OCI-LY1 (cell line): Measurements from ENCODE around the gene PLD2.

Experiments used
- CTCF ChIP-seq: fragments of 200-600 bp; sonication (generic), shearing (Covaris generic); IDR thresholded peaks from 2 replicates; pipeline ENCODE4 v1.5.1; 2017; ENCODE audit warnings: mild to moderate bottlenecking, antibody characterized with exemption, low read length, moderate library complexity, mixed read lengths
- EZH2 ChIP-seq: fragments of 200-600 bp; sonication (generic), shearing (Covaris generic); IDR thresholded peaks from 2 replicates; pipeline ENCODE4 v1.8.0; 2017; ENCODE audit warnings: borderline replicate concordance, mixed run types, mild to moderate bottlenecking, antibody characterized with exemption, low read length, moderate library complexity, mixed read lengths

GRCh38 chr17:4771519-4772234 is 35.3 kb upstream of the PLD2 start, which contains the start of gene TM4SF5:
- TF ChIP-seq EZH2 (no peak), CTCF (no peak)
